Measurements from ENCODE around the gene POMGNT1.

POMGNT1 gene

GRCh38 chr1:46171871-46172270 is 26.4 kb downstream of the POMGNT1 start:
- no peak overlapping the region for H3K4me3 ChIP-seq (ENCODE audit: low read depth, low read length)
- no peaks in the 10 kb centered on the region for H3K36me3 ChIP-seq (replicated peaks)
- no peak overlapping the region for H3K27ac ChIP-seq
- H3K27me3 ChIP-seq (replicated peaks): no peaks in the 10 kb centered on the region
- no peak for TF ChIP-seq CTCF (IDR thresholded peaks at IDR 0.05; ENCODE audit: low read depth, low read length, missing control alignments)
- in situ Hi-C loops (cut with HindIII; ENCODE audit: low pct_ligation_motif_present, low sequenced_read_pairs): no loop called here
- no peak for DNase-seq

- no peak overlapping the region for H3K4me3 ChIP-seq (ENCODE audit: low read depth, low read length)
- in situ Hi-C loops (cut with HindIII; ENCODE audit: low pct_ligation_motif_present, low sequenced_read_pairs): no loop called here
- H3K36me3 ChIP-seq (replicated peaks): no peaks in the 10 kb centered on the region
- no peak for TF ChIP-seq CTCF (IDR thresholded peaks at IDR 0.05; ENCODE audit: low read depth, low read length, missing control alignments)
- no peak overlapping the region for H3K27ac ChIP-seq
- no peaks in the 10 kb centered on the region for H3K27me3 ChIP-seq (replicated peaks)
- no peak for DNase-seq
Observed at GRCh38 chr1:46171351-46171750, 26.9 kb downstream of the POMGNT1 start.

- Histone ChIP-seq H3K4me3 (ENCODE audit: low read depth, low read length) (no peak overlapping the region), H3K27me3 (replicated peaks) (no peaks in the 10 kb centered on the region), H3K27ac (no peak overlapping the region), H3K36me3 (replicated peaks) (no peaks in the 10 kb centered on the region)
- no peak for DNase-seq
- in situ Hi-C loops (cut with HindIII; ENCODE audit: low pct_ligation_motif_present, low sequenced_read_pairs): no loop called here
- TF ChIP-seq CTCF (IDR thresholded peaks at IDR 0.05; ENCODE audit: low read depth, low read length, missing control alignments): no peak
Observed at GRCh38 chr1:46169811-46170454, 28.3 kb downstream of the POMGNT1 start.

DNA sequence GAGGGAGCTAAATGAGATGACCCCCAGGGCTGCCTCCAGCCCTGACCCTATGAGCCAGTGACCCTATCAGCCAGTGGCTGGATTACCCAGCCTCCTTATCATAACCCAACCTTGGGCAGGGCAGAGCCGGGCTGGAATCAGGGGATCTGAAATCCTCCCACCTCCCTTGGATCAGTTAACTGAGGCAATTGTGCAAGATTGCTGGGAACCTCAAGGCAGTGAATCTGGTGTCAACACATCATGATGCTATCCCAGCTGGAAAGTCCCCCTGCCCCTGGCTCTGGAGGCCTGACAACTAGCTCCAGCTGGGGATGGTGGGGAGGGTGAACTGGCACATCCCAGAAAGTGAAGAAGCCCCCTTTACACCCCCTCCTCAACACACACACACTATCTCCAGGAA is 29.8 kb downstream of the POMGNT1 start:
- H3K27ac ChIP-seq: no peak overlapping the region
- H3K27me3 ChIP-seq (replicated peaks): no peaks in the 10 kb centered on the region
- H3K36me3 ChIP-seq (replicated peaks): no peaks in the 10 kb centered on the region
- in situ Hi-C loops (cut with HindIII; ENCODE audit: low pct_ligation_motif_present, low sequenced_read_pairs): no loop called here
- no peak for TF ChIP-seq CTCF (IDR thresholded peaks at IDR 0.05; ENCODE audit: low read depth, low read length, missing control alignments)
- no peak overlapping the region for H3K4me3 ChIP-seq (ENCODE audit: low read depth, low read length)
- DNase-seq: no peak

- Histone ChIP-seq H3K27ac (no peak overlapping the region), H3K4me3 (ENCODE audit: low read depth, low read length) (peak overlapping the region; percentile 51), H3K27me3 (replicated peaks) (no peaks in the 10 kb centered on the region), H3K36me3 (replicated peaks) (no peaks in the 10 kb centered on the region)
- in situ Hi-C loops (cut with HindIII; ENCODE audit: low pct_ligation_motif_present, low sequenced_read_pairs): no loop called here
- DNase-seq: no peak
- TF ChIP-seq CTCF (IDR thresholded peaks at IDR 0.05; ENCODE audit: low read depth, low read length, missing control alignments): no peak
Observed at GRCh38 chr1:46166521-46167462, 31.4 kb downstream of the POMGNT1 start.
